Stimulated activated effector memory CD8-positive, alpha-beta T cell treated with anti-CD3 and anti-CD28 coated beads, Interleukin-12 subunit alpha, Interleukin-12 subunit beta, amount 100 ng/mL, for 72 hours (primary cell): Measurements from ENCODE around the gene ZNF524.
"Not testable (repeated sequence)": the region's sequence is repeated elsewhere in the genome, so short reads cannot be mapped to it uniquely, and the experiment has no call there.

Experiments used
- ATAC-seq: fragments of 150-1000 bp; cut with Tn5 transposase; 2 replicates; pipeline ENCODE4 v1.10.0; 2021
- DNase-seq, 2 donors: peaks; one replicate each; pipeline ENCODE4 v3.0.0; 2021 to 2022; ENCODE audit warnings: low spot score in 2 of 2
- H3K27ac Mint-ChIP-seq: one replicate; pipeline ENCODE4 v1.8.0; 2022; ENCODE audit warnings: mild to moderate bottlenecking, mixed read lengths
- H3K36me3 Mint-ChIP-seq: one replicate; pipeline ENCODE4 v1.8.0; 2022; ENCODE audit warnings: mild to moderate bottlenecking, mixed read lengths
- H3K4me1 Mint-ChIP-seq: one replicate; pipeline ENCODE4 v1.8.0; 2022; ENCODE audit warnings: mixed read lengths
- H3K4me3 Mint-ChIP-seq: one replicate; pipeline ENCODE4 v1.8.0; 2022; ENCODE audit warnings: mild to moderate bottlenecking, mixed read lengths
- H3K9me3 Mint-ChIP-seq: one replicate; pipeline ENCODE4 v1.8.0; 2022; ENCODE audit warnings: mixed read lengths

Gene ZNF524

GRCh38 chr19:55599842-55600661, at the start of gene ZNF524:
TSS of gene ZNF524 (plus strand) at chr19:55600288. CDS start at chr19:55602113, 1,825 bp downstream.
- peak; percentile 71 for ATAC-seq
- Mint-ChIP-seq H3K4me3 (peak within 1 kb of the TSS; percentile 88), H3K4me1 (peaks cover 37% of the 10 kb centered on the region), H3K9me3 (no peaks in the 10 kb centered on the region), H3K27ac (peak within 1 kb of the TSS; percentile 98), H3K36me3 (peaks cover 59% of the 10 kb centered on the region)
- DNase-seq = peak; percentile 78 to 95

- DNase-seq = no peak
- ATAC-seq = no peak
- no peaks in the 10 kb centered on the region for H3K36me3 Mint-ChIP-seq
- no peaks in the 10 kb centered on the region for H3K4me1 Mint-ChIP-seq
- H3K4me3 Mint-ChIP-seq = no peak overlapping the region
- H3K9me3 Mint-ChIP-seq = no peaks in the 10 kb centered on the region
- H3K27ac Mint-ChIP-seq = no peak overlapping the region
These were observed 49.8 kb upstream of the ZNF524 start for GRCh38 chr19:55550321-55550650.

- H3K4me1 Mint-ChIP-seq = no peaks in the 10 kb centered on the region
- no peak overlapping the region for H3K4me3 Mint-ChIP-seq
- no peaks in the 10 kb centered on the region for H3K36me3 Mint-ChIP-seq
- ATAC-seq (no peak), DNase-seq (no peak)
- no peaks in the 10 kb centered on the region for H3K9me3 Mint-ChIP-seq
- H3K27ac Mint-ChIP-seq = peak overlapping the region; percentile 60
These were observed 47.9 kb upstream of the ZNF524 start for GRCh38 chr19:55552206-55552605.

GRCh38 chr19:55552620-55553019, 47.5 kb upstream of the ZNF524 start:
- DNase-seq (no peak), ATAC-seq (no peak)
- no peaks in the 10 kb centered on the region for H3K36me3 Mint-ChIP-seq
- H3K4me1 Mint-ChIP-seq = no peaks in the 10 kb centered on the region
- H3K9me3 Mint-ChIP-seq = no peaks in the 10 kb centered on the region
- peak overlapping the region; percentile 60 for H3K27ac Mint-ChIP-seq
- H3K4me3 Mint-ChIP-seq = no peak overlapping the region

- no peak for ATAC-seq
- no peak overlapping the region for H3K4me3 Mint-ChIP-seq
- H3K4me1 Mint-ChIP-seq = no peaks in the 10 kb centered on the region
- no peaks in the 10 kb centered on the region for H3K36me3 Mint-ChIP-seq
- DNase-seq = no peak
- H3K9me3 Mint-ChIP-seq = no peaks in the 10 kb centered on the region
- H3K27ac Mint-ChIP-seq = peak overlapping the region; percentile 9
These were observed 46.6 kb upstream of the ZNF524 start for GRCh38 chr19:55553217-55554182.

- Mint-ChIP-seq H3K4me3 (no peak overlapping the region), H3K4me1 (no peaks in the 10 kb centered on the region)
These were observed 45.8 kb upstream of the ZNF524 start for GRCh38 chr19:55554302-55554701.

GRCh38 chr19:55554741-55555152, 45.3 kb upstream of the ZNF524 start:
- no peaks in the 10 kb centered on the region for H3K36me3 Mint-ChIP-seq
- DNase-seq (no peak), ATAC-seq (no peak)
- H3K9me3 Mint-ChIP-seq = no peaks in the 10 kb centered on the region
- H3K4me1 Mint-ChIP-seq = no peaks in the 10 kb centered on the region
- no peak overlapping the region for H3K27ac Mint-ChIP-seq
- no peak overlapping the region for H3K4me3 Mint-ChIP-seq

More at GRCh38 chr19:55554302-55554701, 45.8 kb upstream of the ZNF524 start:
- H3K36me3 Mint-ChIP-seq = no peaks in the 10 kb centered on the region
- DNase-seq (no peak), ATAC-seq (no peak)
- no peaks in the 10 kb centered on the region for H3K9me3 Mint-ChIP-seq
- H3K27ac Mint-ChIP-seq = peak overlapping the region; percentile 9

- ATAC-seq (no peak), DNase-seq (no peak)
- H3K27ac Mint-ChIP-seq = no peak overlapping the region
- H3K9me3 Mint-ChIP-seq = no peaks in the 10 kb centered on the region
- no peak overlapping the region for H3K4me3 Mint-ChIP-seq
- peaks cover 5% of the 10 kb centered on the region for H3K4me1 Mint-ChIP-seq
- no peaks in the 10 kb centered on the region for H3K36me3 Mint-ChIP-seq
These were observed 40.4 kb upstream of the ZNF524 start for GRCh38 chr19:55559684-55560083.

- H3K4me1 Mint-ChIP-seq = peaks cover 5% of the 10 kb centered on the region
- H3K36me3 Mint-ChIP-seq = no peaks in the 10 kb centered on the region
- no peak for ATAC-seq
- H3K27ac Mint-ChIP-seq = no peak overlapping the region
- no peak for DNase-seq
- H3K9me3 Mint-ChIP-seq = no peaks in the 10 kb centered on the region
- H3K4me3 Mint-ChIP-seq = no peak overlapping the region
These were observed 36.8 kb upstream of the ZNF524 start for GRCh38 chr19:55563261-55563690.

GRCh38 chr19:55566823-55567222, 33.3 kb upstream of the ZNF524 start:
- H3K4me1 Mint-ChIP-seq = no peaks in the 10 kb centered on the region
- H3K4me3 Mint-ChIP-seq = no peak overlapping the region
- H3K27ac Mint-ChIP-seq = no peak overlapping the region
- no peak for DNase-seq
- ATAC-seq = no peak
- H3K36me3 Mint-ChIP-seq = no peaks in the 10 kb centered on the region
- no peaks in the 10 kb centered on the region for H3K9me3 Mint-ChIP-seq

GRCh38 chr19:55567708-55568328, 32.3 kb upstream of the ZNF524 start:
- no peak overlapping the region for H3K4me3 Mint-ChIP-seq
- ATAC-seq (no peak), DNase-seq (no peak)
- no peaks in the 10 kb centered on the region for H3K9me3 Mint-ChIP-seq
- H3K4me1 Mint-ChIP-seq = no peaks in the 10 kb centered on the region
- no peaks in the 10 kb centered on the region for H3K36me3 Mint-ChIP-seq
- H3K27ac Mint-ChIP-seq = no peak overlapping the region

- not testable (repeated sequence) for H3K36me3 Mint-ChIP-seq, DNase-seq, ATAC-seq, H3K4me1 Mint-ChIP-seq, H3K27ac Mint-ChIP-seq, H3K9me3 Mint-ChIP-seq, H3K4me3 Mint-ChIP-seq
These were observed 30.6 kb upstream of the ZNF524 start for GRCh38 chr19:55569477-55569876.

GRCh38 chr19:55573929-55574328, 26.2 kb upstream of the ZNF524 start:
- ATAC-seq, H3K4me3 Mint-ChIP-seq, H3K27ac Mint-ChIP-seq, H3K9me3 Mint-ChIP-seq, DNase-seq, H3K4me1 Mint-ChIP-seq: not testable (repeated sequence)
- peaks cover 10% of the 10 kb centered on the region for H3K36me3 Mint-ChIP-seq

- no peak overlapping the region for H3K27ac Mint-ChIP-seq
These were observed 23.3 kb upstream of the ZNF524 start for GRCh38 chr19:55576746-55577145.

GRCh38 chr19:55578031-55578760, 21.9 kb upstream of the ZNF524 start:
- no peak overlapping the region for H3K4me3 Mint-ChIP-seq
- peaks cover 21% of the 10 kb centered on the region for H3K36me3 Mint-ChIP-seq
- H3K4me1 Mint-ChIP-seq = peaks cover 23% of the 10 kb centered on the region
- H3K9me3 Mint-ChIP-seq = no peaks in the 10 kb centered on the region
- DNase-seq = no peak
- no peak overlapping the region for H3K27ac Mint-ChIP-seq
- no peak for ATAC-seq

More at GRCh38 chr19:55576746-55577145, 23.3 kb upstream of the ZNF524 start:
- DNase-seq = no peak
- Mint-ChIP-seq H3K4me1 (peaks cover 18% of the 10 kb centered on the region), H3K4me3 (no peak overlapping the region), H3K9me3 (no peaks in the 10 kb centered on the region), H3K36me3 (peaks cover 21% of the 10 kb centered on the region)
- ATAC-seq = no peak
